SJCRH30 (cell line): ENCODE results near the gene SCRN3. TPM values are rescaled to one million over a fixed set of nuclear protein-coding genes. Genes with fewer than 3 reads are reported as not detected.
"Not testable (repeated sequence)": the region's sequence is repeated elsewhere in the genome, so short reads cannot be mapped to it uniquely, and the experiment has no call there.

Source experiments
- DNase-seq, 2 experiments: peaks; one replicate each; pipeline ENCODE4 v3.0.0-alpha.2; 2015 to 2020
- H3K27ac ChIP-seq: fragments of 250-450 bp; sonication (Bioruptor Pico); 2 replicates; pipeline ENCODE4 v1.5.1; 2020; ENCODE audit warnings: mild to moderate bottlenecking, moderate library complexity
- H3K27me3 ChIP-seq: fragments of 250-450 bp; sonication (Bioruptor Pico); 2 replicates; pipeline ENCODE4 v1.5.1; 2020; ENCODE audit warnings: mild to moderate bottlenecking, moderate library complexity
- H3K36me3 ChIP-seq: fragments of 250-450 bp; sonication (Bioruptor Pico); 2 replicates; pipeline ENCODE4 v1.5.1; 2020; ENCODE audit warnings: mild to moderate bottlenecking, moderate library complexity
- H3K4me1 ChIP-seq: fragments of 250-450 bp; sonication (Bioruptor Pico); 2 replicates; pipeline ENCODE4 v1.5.1; 2020; ENCODE audit warnings: mild to moderate bottlenecking, moderate library complexity
- H3K4me3 ChIP-seq: fragments of 250-450 bp; sonication (Bioruptor Pico); 2 replicates; pipeline ENCODE4 v1.5.1; 2020; ENCODE audit warnings: mild to moderate bottlenecking, moderate library complexity
- H3K9me3 ChIP-seq: fragments of 250-450 bp; sonication (Bioruptor Pico); replicated peaks from 2 replicates; pipeline ENCODE4 v1.5.1; 2020; ENCODE audit warnings: mild to moderate bottlenecking, moderate library complexity
- total RNA-seq: library from RNA; depleted of rRNA; stranded (reverse); fragments of >200 nt; shearing (Covaris generic); gene quantifications from 2 replicates; pipeline ENCODE4 v1.2.3, GENCODE V29; 2014; rRNA removed

Gene SCRN3, protein sequence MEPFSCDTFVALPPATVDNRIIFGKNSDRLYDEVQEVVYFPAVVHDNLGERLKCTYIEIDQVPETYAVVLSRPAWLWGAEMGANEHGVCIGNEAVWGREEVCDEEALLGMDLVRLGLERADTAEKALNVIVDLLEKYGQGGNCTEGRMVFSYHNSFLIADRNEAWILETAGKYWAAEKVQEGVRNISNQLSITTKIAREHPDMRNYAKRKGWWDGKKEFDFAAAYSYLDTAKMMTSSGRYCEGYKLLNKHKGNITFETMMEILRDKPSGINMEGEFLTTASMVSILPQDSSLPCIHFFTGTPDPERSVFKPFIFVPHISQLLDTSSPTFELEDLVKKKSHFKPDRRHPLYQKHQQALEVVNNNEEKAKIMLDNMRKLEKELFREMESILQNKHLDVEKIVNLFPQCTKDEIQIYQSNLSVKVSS
- 14.4 and 15.2 TPM in 2 replicates for total RNA-seq

GRCh38 chr2:174395284-174395968 is at the start of gene SCRN3:
TSS of gene SCRN3 (plus strand) at chr2:174395730. CDS start at chr2:174398284, 2,554 bp downstream.
- Histone ChIP-seq H3K27me3 (no peaks in the 10 kb centered on the region), H3K9me3 (no peaks in the 10 kb centered on the region), H3K27ac (peak within 1 kb of the TSS; percentile 38), H3K36me3 (no peaks in the 10 kb centered on the region), H3K4me3 (peak within 1 kb of the TSS; percentile 79), H3K4me1 (peaks cover 5% of the 10 kb centered on the region; the same call in 1 of the 2 replicates)
- peak; percentile 80 to 84 for DNase-seq

DNA sequence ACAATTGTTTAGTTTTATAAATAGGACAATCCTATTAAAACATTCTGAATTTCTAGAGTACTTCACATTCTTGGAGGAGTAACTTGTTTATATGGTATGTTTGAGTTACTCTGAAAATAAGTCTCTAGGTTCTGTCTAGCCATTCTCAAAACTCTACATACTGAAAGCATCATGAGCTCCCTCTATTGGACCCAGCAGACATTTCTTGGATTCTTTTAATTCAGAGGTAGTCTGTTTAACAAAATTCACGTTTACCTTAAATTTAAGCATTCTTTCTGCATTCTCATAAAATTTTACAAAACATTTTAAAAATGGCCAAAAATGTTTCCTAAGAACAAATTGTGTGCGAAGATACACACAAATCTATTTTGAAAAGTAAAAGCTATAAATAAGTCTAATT is 45.5 kb upstream of the SCRN3 start:
- no peaks in the 10 kb centered on the region for H3K27me3 ChIP-seq
- DNase-seq = peak in 1 of 2 experiments; percentile 54
- H3K36me3 ChIP-seq = peaks cover 9% of the 10 kb centered on the region; the same call in 1 of the 2 replicates
- no peaks in the 10 kb centered on the region for H3K4me1 ChIP-seq
- no peak overlapping the region for H3K4me3 ChIP-seq
- no peak overlapping the region for H3K27ac ChIP-seq
- H3K9me3 ChIP-seq = no peaks in the 10 kb centered on the region

DNA sequence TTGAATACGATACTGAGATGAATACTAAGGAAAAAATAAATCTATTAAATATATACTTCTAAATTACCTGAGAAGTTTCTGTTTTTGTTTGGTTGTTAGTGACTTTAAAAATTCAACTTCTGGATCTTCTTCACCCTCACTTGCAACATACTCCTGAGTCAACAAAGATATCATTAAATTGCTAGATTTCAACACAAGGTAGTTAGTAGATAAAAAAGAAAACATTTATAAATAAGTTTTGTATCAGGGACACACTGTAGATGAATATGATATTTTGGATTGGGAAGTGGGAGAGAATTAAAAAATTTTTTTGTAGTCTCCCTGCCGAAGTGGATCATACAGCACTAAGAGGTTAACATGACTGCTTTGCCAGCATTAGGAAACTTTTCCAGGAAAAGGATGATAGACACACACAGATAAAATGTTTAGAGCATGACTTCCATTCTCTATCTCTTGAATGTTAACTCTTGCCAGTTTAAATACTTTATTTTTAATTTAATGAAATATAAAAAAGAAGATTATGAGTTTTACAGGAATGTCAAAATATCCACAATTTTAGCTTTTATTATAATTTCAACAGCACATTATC is 44.8 kb upstream of the SCRN3 start:
- no peak overlapping the region for H3K27ac ChIP-seq
- no peaks in the 10 kb centered on the region for H3K9me3 ChIP-seq
- no peaks in the 10 kb centered on the region for H3K27me3 ChIP-seq
- H3K4me3 ChIP-seq = no peak overlapping the region
- peaks cover 9% of the 10 kb centered on the region; the same call in 1 of the 2 replicates for H3K36me3 ChIP-seq
- DNase-seq = no peak
- H3K4me1 ChIP-seq = no peaks in the 10 kb centered on the region

- no peaks in the 10 kb centered on the region for H3K27me3 ChIP-seq
- H3K9me3 ChIP-seq = no peaks in the 10 kb centered on the region
- peaks cover 9% of the 10 kb centered on the region; the same call in 1 of the 2 replicates for H3K36me3 ChIP-seq
- DNase-seq = no peak
- H3K4me3 ChIP-seq = no peak overlapping the region
- H3K27ac ChIP-seq = no peak overlapping the region
- no peaks in the 10 kb centered on the region for H3K4me1 ChIP-seq
Measured at GRCh38 chr2:174353004-174353403, 42.5 kb upstream of the SCRN3 start.

DNA sequence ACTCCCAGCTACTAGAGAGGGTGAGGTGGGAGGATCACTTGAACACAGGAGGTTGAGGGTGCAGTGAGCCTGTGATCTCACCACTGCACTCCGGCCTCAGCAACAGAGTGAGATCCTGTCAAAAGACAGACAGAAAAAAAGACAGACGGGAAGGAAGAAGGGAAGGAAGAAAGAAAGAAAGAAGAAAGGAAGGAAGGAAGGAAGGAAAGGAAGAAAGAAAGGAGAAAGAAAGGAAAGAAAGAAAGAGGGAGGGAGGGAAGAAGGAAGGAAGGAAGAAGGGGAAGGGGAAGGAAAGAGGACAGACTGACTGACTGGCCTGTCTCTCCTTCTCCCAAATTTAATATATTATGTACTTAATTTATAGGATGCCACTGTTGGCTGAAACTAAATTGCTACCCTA is 39.2 kb upstream of the SCRN3 start:
- Histone ChIP-seq H3K36me3 (peaks cover 4% of the 10 kb centered on the region; the same call in 1 of the 2 replicates), H3K4me1 (no peaks in the 10 kb centered on the region), H3K27me3 (no peaks in the 10 kb centered on the region), H3K9me3 (no peaks in the 10 kb centered on the region), H3K4me3 (no peak overlapping the region), H3K27ac (no peak overlapping the region)
- DNase-seq = no peak

- H3K27me3 ChIP-seq, DNase-seq, H3K9me3 ChIP-seq, H3K4me1 ChIP-seq, H3K27ac ChIP-seq, H3K4me3 ChIP-seq, H3K36me3 ChIP-seq: not testable (repeated sequence)
Measured at GRCh38 chr2:174359663-174360062, 35.9 kb upstream of the SCRN3 start.

DNA sequence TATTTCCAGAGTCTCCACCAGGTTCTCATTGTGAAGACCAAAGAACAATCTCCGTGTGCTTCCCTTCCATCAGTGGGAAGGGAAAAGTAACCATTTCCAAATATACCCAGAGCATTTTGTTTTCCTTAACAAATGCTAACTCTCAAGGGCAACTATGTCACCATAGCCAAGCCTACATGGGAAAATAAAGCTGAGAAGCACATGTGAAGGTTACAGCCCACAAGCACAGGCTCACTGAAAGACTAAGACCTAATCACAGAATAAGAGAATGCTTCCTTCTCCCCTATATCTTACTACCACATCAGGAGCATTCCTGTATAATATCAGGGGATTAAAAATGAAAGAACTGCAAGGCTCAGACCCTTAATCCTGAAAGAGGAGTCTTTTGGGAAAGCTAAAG is 32.6 kb upstream of the SCRN3 start:
- H3K36me3 ChIP-seq = peaks cover 10% of the 10 kb centered on the region

DNA sequence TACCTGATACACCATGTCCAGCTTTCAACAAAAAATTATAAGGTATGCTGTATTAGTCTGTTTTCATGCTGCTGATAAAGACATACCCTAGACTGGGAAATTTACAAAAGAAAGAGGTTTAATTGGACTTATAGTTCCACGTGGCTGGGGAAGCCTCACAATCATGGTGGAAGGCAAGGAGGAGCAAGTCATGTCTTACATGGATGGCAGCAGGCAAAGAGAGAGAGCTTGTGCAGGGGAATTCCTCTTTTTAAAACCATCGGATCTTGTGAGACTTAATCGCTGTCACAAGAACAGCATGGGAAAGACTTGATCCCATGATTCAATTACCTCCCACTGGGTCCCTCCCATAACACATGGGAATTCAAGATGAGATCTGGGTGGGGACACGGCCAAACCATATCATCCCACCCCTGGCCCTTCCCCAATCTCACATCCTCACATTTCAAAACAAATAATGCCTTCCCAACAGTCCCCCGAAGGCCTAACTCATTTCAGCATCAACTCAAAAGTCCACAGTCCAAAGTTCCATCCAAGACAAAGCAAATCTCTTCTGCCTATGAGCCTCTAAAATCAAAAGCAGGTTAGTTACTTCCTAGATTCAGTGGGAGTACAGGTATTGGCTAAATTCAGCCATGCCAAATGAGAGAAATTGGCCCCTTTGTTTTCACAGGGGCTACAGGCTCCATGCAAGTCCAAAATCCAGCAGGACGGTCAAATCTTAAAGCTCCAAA is 31.9 kb upstream of the SCRN3 start:
- H3K4me1 ChIP-seq, DNase-seq, H3K4me3 ChIP-seq, H3K9me3 ChIP-seq, H3K27me3 ChIP-seq, H3K27ac ChIP-seq: not testable (repeated sequence)
- peaks cover 16% of the 10 kb centered on the region for H3K36me3 ChIP-seq

More for the DNA sequence above, 32.6 kb upstream of the SCRN3 start:
- no peak for DNase-seq
- Histone ChIP-seq H3K4me3 (no peak overlapping the region), H3K4me1 (no peaks in the 10 kb centered on the region), H3K9me3 (no peaks in the 10 kb centered on the region; the same call in 1 of the 2 replicates), H3K27me3 (no peaks in the 10 kb centered on the region), H3K27ac (no peak overlapping the region)

GRCh38 chr2:174364628-174365027 is 30.9 kb upstream of the SCRN3 start:
- no peaks in the 10 kb centered on the region for H3K4me1 ChIP-seq
- no peak overlapping the region for H3K4me3 ChIP-seq
- H3K27ac ChIP-seq = no peak overlapping the region
- no peaks in the 10 kb centered on the region; the same call in 1 of the 2 replicates for H3K9me3 ChIP-seq
- peaks cover 17% of the 10 kb centered on the region for H3K36me3 ChIP-seq
- H3K27me3 ChIP-seq = no peaks in the 10 kb centered on the region
- no peak for DNase-seq

DNA sequence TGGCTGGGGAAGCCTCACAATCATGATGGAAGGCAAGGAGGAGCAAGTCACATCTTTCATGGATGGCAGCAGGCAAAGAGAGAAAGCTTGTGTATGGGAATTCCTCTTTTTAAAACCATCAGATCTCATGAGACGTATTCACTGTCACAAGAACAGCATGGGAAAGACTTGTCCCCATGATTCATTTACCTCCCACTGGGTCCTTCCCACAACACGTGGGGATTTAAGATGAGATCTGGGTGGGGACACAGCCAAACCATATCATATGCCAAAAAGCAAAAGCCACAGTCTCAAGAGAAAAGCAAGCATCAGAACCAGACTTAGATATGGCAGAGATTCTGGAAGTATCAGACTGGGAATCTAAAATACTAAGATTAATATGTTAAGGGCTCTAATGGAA is 30.0 kb upstream of the SCRN3 start:
- DNase-seq = no peak
- H3K27ac ChIP-seq = no peak overlapping the region
- H3K9me3 ChIP-seq = no peaks in the 10 kb centered on the region; the same call in 1 of the 2 replicates
- peaks cover 20% of the 10 kb centered on the region for H3K36me3 ChIP-seq
- no peaks in the 10 kb centered on the region for H3K27me3 ChIP-seq
- H3K4me3 ChIP-seq = no peak overlapping the region
- no peaks in the 10 kb centered on the region for H3K4me1 ChIP-seq

DNA sequence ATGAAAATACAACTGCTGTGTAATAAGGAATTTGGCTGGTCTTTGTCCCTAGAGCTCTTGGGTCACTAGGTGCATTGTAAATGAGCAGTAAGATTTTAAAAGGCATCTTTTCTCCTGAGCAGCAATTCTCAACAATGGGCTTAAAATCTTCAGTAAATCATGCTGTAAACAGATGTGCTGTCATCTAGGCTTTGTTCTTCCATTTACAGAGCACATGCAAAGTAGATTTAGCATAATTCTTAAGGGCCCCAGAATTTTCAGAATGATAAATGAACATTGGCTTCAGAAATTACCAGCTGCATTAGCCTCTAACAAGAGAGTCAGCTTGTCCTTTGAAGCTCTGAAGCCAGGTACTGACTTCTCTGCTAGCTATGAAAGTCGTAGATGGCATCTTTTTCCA is 26.8 kb upstream of the SCRN3 start:
- peaks cover 20% of the 10 kb centered on the region for H3K36me3 ChIP-seq
- no peak overlapping the region for H3K27ac ChIP-seq
- H3K9me3 ChIP-seq = no peaks in the 10 kb centered on the region
- no peak overlapping the region for H3K4me3 ChIP-seq
- no peaks in the 10 kb centered on the region for H3K27me3 ChIP-seq
- DNase-seq = no peak
- no peaks in the 10 kb centered on the region for H3K4me1 ChIP-seq

DNA sequence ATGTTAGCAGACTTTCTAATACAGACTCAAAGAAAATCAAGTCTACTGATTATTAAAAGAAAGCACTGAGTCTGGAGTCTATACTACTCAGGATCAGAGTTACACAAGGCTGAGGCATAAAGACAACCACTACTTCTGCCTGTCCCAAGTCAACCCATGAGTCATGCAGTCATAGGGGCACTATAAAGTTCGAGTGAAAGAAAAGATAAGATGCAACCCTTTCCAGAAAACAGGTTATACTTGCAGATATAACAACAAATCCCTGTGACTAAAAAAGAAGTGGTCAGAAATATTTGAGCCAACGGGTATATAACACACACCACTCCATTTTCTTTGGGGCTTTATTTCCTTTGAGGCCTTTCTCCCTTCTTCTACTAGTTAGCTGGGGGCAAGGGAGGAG is 18.6 kb upstream of the SCRN3 start:
- Histone ChIP-seq H3K4me1 (no peaks in the 10 kb centered on the region; the same call in 1 of the 2 replicates), H3K27me3 (no peaks in the 10 kb centered on the region), H3K9me3 (no peaks in the 10 kb centered on the region), H3K4me3 (no peak overlapping the region), H3K27ac (no peak overlapping the region), H3K36me3 (peaks cover 45% of the 10 kb centered on the region)
- no peak for DNase-seq

DNA sequence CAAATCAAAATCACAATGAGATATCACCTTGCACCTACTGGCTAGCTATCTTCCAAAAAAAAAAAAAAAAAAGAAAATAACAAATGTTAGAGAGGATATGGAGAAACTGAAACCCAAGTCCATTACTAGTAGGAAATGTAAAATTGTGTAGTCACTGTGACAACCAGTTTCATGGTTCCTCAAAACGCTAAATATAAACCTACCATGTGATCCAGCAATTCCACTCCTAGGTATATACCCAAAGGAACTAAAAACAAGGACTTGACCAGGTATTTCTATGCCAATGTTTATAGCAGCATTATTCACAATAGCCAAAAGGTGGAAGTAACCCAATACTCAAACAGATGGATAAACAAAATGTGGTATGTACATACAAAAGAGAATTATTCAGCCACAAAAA is 11.7 kb upstream of the SCRN3 start:
- no peak for DNase-seq
- H3K27me3 ChIP-seq = no peaks in the 10 kb centered on the region
- H3K27ac ChIP-seq = no peak overlapping the region
- H3K9me3 ChIP-seq = no peaks in the 10 kb centered on the region
- no peak overlapping the region for H3K4me3 ChIP-seq
- no peaks in the 10 kb centered on the region; the same call in 1 of the 2 replicates for H3K4me1 ChIP-seq
- H3K36me3 ChIP-seq = peaks cover 43% of the 10 kb centered on the region

- H3K36me3 ChIP-seq = peaks cover 34% of the 10 kb centered on the region
- no peak overlapping the region for H3K27ac ChIP-seq
- no peaks in the 10 kb centered on the region for H3K27me3 ChIP-seq
- no peaks in the 10 kb centered on the region; the same call in 1 of the 2 replicates for H3K4me1 ChIP-seq
- no peak overlapping the region for H3K4me3 ChIP-seq
- no peaks in the 10 kb centered on the region for H3K9me3 ChIP-seq
- no peak for DNase-seq
Measured at GRCh38 chr2:174385201-174385600, 10.3 kb upstream of the SCRN3 start.
